WI38 (cell line): ENCODE measurements around the gene ADAMTS3.

ENCODE experiments used
- H3K4me3 ChIP-seq: 2 replicates; pipeline ENCODE4 v1.5.1; 2011; ENCODE audit warnings: low read depth, mild to moderate bottlenecking, control low read depth, low read length
- TF ChIP-seq, protein P1 (sequence below): IDR thresholded peaks from 2 replicates; pipeline ENCODE4 v1.5.1; 2012; ENCODE audit warnings: low read depth, mild to moderate bottlenecking, control low read depth, low read length

Gene ADAMTS3

GRCh38 chr4:72424006-72424405, 145.0 kb downstream of the ADAMTS3 start:
- no peak overlapping the region for H3K4me3 ChIP-seq
- TF ChIP-seq, protein P1, sequence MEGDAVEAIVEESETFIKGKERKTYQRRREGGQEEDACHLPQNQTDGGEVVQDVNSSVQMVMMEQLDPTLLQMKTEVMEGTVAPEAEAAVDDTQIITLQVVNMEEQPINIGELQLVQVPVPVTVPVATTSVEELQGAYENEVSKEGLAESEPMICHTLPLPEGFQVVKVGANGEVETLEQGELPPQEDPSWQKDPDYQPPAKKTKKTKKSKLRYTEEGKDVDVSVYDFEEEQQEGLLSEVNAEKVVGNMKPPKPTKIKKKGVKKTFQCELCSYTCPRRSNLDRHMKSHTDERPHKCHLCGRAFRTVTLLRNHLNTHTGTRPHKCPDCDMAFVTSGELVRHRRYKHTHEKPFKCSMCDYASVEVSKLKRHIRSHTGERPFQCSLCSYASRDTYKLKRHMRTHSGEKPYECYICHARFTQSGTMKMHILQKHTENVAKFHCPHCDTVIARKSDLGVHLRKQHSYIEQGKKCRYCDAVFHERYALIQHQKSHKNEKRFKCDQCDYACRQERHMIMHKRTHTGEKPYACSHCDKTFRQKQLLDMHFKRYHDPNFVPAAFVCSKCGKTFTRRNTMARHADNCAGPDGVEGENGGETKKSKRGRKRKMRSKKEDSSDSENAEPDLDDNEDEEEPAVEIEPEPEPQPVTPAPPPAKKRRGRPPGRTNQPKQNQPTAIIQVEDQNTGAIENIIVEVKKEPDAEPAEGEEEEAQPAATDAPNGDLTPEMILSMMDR: no peak

DNA sequence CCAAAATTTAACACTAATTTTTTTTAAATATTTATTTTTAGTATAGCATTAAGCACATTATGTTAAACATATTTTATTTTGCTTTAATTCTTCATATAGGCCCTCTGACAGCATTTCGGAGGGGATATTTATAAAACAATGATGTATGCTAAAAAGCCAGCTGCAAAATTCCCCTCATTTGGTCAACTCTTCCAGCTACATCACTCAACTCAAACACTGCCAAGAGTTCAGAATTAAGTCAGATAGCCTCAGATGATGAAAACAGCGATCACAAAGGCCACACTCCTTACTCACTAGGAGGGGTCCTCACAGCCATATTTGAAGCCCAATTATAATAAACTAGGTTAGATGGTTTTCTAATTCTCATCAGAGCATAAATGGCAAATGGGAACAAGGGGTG, 146.6 kb downstream of the ADAMTS3 start:
- TF ChIP-seq, protein P1: no peak
- H3K4me3 ChIP-seq: no peak overlapping the region

GRCh38 chr4:72418458-72418857, 150.6 kb downstream of the ADAMTS3 start:
- TF ChIP-seq, protein P1: no peak
- H3K4me3 ChIP-seq: no peak overlapping the region

GRCh38 chr4:72410158-72410557, 158.9 kb downstream of the ADAMTS3 start:
- H3K4me3 ChIP-seq: no peak overlapping the region
- TF ChIP-seq, protein P1: no peak

DNA sequence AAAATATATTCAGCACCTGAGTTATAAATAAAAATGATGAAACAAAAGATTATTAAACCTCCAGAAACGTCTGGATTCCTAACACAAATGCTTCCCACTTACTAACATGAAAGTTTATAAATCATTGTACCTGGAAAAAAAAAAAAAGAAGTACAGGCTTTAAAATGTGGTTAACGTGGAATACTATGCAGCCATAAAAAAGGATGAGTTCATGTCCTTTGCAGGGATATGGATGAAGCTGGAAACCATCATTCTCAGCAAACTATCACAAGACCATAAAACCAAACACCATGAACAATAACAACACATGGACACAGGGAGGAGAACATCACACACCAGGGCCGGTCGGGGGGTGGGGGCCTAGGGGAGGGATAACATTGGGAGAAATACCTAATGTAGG, 160.5 kb downstream of the ADAMTS3 start:
- no peak overlapping the region for H3K4me3 ChIP-seq
- TF ChIP-seq, protein P1: no peak

GRCh38 chr4:72405417-72405816, 163.6 kb downstream of the ADAMTS3 start:
- TF ChIP-seq, protein P1: no peak
- no peak overlapping the region for H3K4me3 ChIP-seq

- no peak overlapping the region for H3K4me3 ChIP-seq
- TF ChIP-seq, protein P1: no peak
These were observed 171.7 kb downstream of the ADAMTS3 start for GRCh38 chr4:72397314-72397713.
